ENCODE results near the gene GSE1. TPM values are rescaled to one million over a fixed set of nuclear protein-coding genes. Genes with fewer than 3 reads are reported as not detected.

The GSE1 gene
- total and polyA plus RNA-seq, 9 donors, result 32.9 to 212 (median 91.4) TPM

DNA sequence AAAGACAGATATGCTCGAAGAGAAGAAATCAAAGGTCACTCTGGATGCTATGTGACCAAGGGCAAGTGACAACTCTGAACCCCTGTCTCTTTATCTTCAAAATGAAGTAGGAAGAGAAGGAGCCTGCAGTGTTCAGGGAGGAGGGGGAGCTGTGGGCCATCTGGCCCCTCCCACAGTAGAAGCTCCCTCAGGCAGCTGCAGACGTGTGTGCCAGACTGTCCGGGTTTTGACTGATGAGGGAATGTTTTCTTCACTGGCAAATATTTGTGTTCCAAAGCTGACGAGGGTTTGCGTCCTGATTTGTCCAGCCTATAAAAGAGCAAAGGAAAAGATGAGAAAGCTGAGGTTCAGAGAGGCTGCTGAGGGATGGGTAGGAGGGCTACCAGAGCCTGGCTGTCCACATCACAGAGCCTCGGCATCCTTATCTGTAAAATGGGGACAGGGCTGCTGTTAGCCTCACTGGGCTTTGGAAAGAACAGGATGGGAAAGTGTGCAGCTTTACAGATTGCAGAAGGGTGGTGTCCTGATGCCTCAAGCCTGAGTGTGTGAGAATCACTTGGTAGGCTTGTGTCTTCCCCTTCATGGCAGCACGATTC, 77.4 kb downstream of the GSE1 start:
- no peak overlapping the region for H3K27ac ChIP-seq
- DNase-seq, result no peak
- 19 to 32% (median 22%) methylated on average over 7 of the region's 7 CpGs for WGBS, 3 donors

DNA sequence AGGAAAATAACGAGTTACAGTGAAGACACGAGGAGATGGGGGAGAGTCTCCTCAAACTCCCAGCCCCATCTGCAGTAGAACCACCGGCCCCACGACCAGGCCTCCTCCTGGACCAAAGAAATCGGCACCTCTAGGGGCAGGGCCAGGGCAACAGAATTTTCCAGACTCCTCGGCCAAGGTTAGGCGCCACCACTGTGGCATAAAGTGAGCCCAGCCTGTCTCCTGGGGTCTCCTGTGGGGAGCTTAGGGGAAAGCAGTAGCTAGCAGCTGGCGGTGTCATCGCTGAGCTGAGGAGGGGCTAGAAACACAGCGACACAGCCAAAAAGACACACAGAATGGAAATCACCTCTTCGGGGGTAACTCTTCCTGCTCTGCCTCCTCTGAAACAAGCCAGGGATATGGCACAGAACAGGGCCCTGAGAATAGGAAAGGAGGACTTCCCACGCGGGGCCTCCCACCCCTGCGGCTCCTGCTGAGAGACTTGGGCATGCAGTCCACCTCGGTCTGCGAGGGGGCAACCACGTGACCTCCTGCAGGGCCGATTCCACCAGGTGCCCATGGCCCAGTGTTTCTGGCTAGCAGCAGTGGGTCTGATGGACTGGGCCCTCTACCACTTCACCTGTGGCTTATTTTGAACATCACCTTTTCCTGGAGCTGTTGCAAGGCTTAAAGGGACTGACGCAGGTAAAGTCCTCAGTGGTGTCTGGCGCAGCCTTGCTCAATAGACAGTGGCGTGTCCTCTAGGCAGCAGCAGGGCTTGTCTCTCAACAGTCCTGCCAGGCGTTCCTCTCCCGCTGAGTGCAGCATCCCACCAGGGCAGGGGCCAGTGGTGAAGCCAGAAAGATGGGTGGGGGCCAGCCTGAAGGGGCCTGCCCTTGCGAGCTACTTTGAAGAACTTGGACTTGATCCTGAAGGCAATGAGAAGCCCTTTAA, 82.3 kb downstream of the GSE1 start:
- H3K4me1 ChIP-seq (ENCODE audit: insufficient read depth), result no peaks in the 10 kb centered on the region
- TF ChIP-seq POLR2A (IDR thresholded peaks at IDR 0.05) (no peak), EP300 (IDR thresholded peaks at IDR 0.05) (no peak)
- TF ChIP-seq, protein P1, sequence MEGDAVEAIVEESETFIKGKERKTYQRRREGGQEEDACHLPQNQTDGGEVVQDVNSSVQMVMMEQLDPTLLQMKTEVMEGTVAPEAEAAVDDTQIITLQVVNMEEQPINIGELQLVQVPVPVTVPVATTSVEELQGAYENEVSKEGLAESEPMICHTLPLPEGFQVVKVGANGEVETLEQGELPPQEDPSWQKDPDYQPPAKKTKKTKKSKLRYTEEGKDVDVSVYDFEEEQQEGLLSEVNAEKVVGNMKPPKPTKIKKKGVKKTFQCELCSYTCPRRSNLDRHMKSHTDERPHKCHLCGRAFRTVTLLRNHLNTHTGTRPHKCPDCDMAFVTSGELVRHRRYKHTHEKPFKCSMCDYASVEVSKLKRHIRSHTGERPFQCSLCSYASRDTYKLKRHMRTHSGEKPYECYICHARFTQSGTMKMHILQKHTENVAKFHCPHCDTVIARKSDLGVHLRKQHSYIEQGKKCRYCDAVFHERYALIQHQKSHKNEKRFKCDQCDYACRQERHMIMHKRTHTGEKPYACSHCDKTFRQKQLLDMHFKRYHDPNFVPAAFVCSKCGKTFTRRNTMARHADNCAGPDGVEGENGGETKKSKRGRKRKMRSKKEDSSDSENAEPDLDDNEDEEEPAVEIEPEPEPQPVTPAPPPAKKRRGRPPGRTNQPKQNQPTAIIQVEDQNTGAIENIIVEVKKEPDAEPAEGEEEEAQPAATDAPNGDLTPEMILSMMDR (IDR thresholded peaks at IDR 0.05), result no peak
- H3K9me3 ChIP-seq, result no peaks in the 10 kb centered on the region
- intact Hi-C loops (cut with DNase I), result no loop called here
- DNase-seq, result no peak
- 59 to 63% (median 63%) methylated on average over 24 of the region's 24 CpGs for WGBS, 3 donors
- H3K36me3 ChIP-seq, result no peaks in the 10 kb centered on the region
- H3K4me3 ChIP-seq, result no peak overlapping the region
- H3K27ac ChIP-seq, result no peak overlapping the region
- H3K27me3 ChIP-seq, result no peaks in the 10 kb centered on the region

More for the DNA sequence above, 77.4 kb downstream of the GSE1 start:
- H3K27me3 ChIP-seq, result no peaks in the 10 kb centered on the region
- TF ChIP-seq, protein P1 (IDR thresholded peaks at IDR 0.05), result no peak
- TF ChIP-seq EP300 (IDR thresholded peaks at IDR 0.05) (no peak), POLR2A (IDR thresholded peaks at IDR 0.05) (no peak)
- intact Hi-C loops (cut with DNase I), result no loop called here
- H3K4me3 ChIP-seq, result no peak overlapping the region
- H3K4me1 ChIP-seq (ENCODE audit: insufficient read depth), result peaks cover 5% of the 10 kb centered on the region
- no peaks in the 10 kb centered on the region for H3K36me3 ChIP-seq
- no peaks in the 10 kb centered on the region for H3K9me3 ChIP-seq

DNA sequence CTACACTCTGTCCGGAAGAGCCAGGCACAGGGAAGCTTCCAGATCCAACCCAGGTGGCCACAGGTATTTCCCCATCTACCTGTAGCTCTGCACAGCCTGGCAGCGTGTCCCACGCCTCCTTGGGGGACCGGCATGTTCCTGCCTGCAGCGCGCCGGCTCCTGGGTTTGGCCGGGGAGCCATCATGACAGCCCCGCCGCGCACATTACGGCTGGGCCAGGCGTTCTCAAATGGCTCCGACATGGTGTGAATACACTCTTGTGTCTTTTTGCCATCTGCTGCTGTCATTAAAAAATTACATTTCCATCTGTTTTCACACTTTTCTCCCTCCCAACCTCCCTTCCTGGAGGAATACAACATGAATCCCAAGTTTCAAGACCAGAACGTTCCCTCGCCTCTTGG, 83.7 kb downstream of the GSE1 start:
- no peak overlapping the region for H3K4me3 ChIP-seq
- H3K27me3 ChIP-seq, result no peaks in the 10 kb centered on the region
- DNase-seq, result no peak
- intact Hi-C loops (cut with DNase I), result no loop called here
- H3K4me1 ChIP-seq (ENCODE audit: insufficient read depth), result no peaks in the 10 kb centered on the region
- 80 to 86% (median 82%) methylated on average over 16 of the region's 16 CpGs for whole genome bisulfite sequencing, 3 donors
- no peaks in the 10 kb centered on the region for H3K9me3 ChIP-seq
- no peak overlapping the region for H3K27ac ChIP-seq
- no peaks in the 10 kb centered on the region for H3K36me3 ChIP-seq
- no peak for TF ChIP-seq EP300 (IDR thresholded peaks at IDR 0.05)
- no peak for TF ChIP-seq POLR2A (IDR thresholded peaks at IDR 0.05)
- TF ChIP-seq, protein P1 (IDR thresholded peaks at IDR 0.05), result no peak

DNA sequence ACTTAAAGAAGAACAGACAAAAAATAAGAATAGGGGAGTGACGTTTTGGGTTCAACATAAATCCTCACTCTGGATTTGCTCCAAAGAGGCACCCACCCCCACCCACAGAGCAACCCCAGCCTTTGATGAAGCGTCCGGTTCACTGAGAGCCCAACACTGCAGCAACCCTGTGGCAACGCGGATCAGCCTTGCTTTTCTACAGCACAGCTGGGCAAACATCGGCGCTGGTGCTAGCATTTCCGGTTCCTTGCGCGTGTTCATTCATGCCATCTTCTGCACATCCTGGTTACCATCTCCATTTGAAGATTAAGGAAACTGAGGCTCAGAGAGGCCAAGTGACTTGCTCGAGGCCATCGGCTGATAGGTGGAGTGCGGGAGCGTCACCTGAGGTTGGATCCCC, 84.3 kb downstream of the GSE1 start:
- no peaks in the 10 kb centered on the region for H3K36me3 ChIP-seq
- TF ChIP-seq EP300 (IDR thresholded peaks at IDR 0.05) (no peak), POLR2A (IDR thresholded peaks at IDR 0.05) (no peak)
- TF ChIP-seq, protein P1 (IDR thresholded peaks at IDR 0.05), result no peak
- no peak overlapping the region for H3K4me3 ChIP-seq
- H3K4me1 ChIP-seq (ENCODE audit: insufficient read depth), result no peaks in the 10 kb centered on the region
- 67 to 75% (median 74%) methylated on average over 14 of the region's 14 CpGs for WGBS, 3 donors
- H3K27ac ChIP-seq, result no peak overlapping the region
- no peaks in the 10 kb centered on the region for H3K9me3 ChIP-seq
- no peak for DNase-seq
- H3K27me3 ChIP-seq, result no peaks in the 10 kb centered on the region
- intact Hi-C loops (cut with DNase I), result no loop called here
